Activated CD4-positive, alpha-beta T cell treated with anti-CD3 and anti-CD28 coated beads for 24 hours (primary cell): ENCODE results near the gene MTA1.

Experiments
- DNase-seq, 2 donors: peaks; one replicate each; pipeline ENCODE4 v3.0.0-alpha.2; 2020; ENCODE audit warnings: low read depth in 2 of 2

MTA1 gene

GRCh38 chr14:105460616-105461015 is 41.0 kb downstream of the MTA1 start:
- no peak for DNase-seq

GRCh38 chr14:105461903-105462302 is 42.3 kb downstream of the MTA1 start:
- DNase-seq: no peak

GRCh38 chr14:105464501-105464900 is 44.9 kb downstream of the MTA1 start:
- no peak for DNase-seq

GRCh38 chr14:105465209-105466031 is 45.8 kb downstream of the MTA1 start:
- DNase-seq: no peak

GRCh38 chr14:105466531-105467248 is 47.1 kb downstream of the MTA1 start:
- no peak for DNase-seq

- no peak for DNase-seq
These were observed 47.8 kb downstream of the MTA1 start for GRCh38 chr14:105467249-105467941.

DNA sequence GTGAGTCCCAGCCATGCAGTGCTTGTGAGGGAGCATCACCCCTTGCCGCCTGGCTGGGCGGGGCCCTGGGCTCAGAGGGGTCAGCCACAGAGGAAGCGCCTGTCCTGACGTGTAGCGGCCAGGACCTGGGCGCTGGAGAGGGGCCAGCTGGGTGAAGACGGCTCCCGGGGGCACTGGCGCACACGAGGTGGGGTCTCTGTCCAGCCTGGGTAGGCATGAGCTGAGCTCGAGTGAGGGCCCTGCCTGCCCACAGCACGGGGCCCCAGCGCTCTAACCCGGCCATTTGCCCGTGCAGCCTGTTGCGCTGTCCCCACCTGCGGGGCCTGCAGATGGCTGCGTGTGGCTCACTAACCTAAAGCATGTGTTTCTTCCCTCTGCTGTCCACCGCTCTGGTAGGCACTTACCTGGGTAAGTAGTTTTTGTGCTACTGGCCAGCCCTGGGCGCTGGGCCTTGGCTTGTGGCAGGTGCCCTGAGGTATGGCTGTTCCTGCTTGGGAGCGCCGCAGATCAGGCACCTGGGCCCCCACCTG is 48.4 kb downstream of the MTA1 start:
- DNase-seq: no peak

DNA sequence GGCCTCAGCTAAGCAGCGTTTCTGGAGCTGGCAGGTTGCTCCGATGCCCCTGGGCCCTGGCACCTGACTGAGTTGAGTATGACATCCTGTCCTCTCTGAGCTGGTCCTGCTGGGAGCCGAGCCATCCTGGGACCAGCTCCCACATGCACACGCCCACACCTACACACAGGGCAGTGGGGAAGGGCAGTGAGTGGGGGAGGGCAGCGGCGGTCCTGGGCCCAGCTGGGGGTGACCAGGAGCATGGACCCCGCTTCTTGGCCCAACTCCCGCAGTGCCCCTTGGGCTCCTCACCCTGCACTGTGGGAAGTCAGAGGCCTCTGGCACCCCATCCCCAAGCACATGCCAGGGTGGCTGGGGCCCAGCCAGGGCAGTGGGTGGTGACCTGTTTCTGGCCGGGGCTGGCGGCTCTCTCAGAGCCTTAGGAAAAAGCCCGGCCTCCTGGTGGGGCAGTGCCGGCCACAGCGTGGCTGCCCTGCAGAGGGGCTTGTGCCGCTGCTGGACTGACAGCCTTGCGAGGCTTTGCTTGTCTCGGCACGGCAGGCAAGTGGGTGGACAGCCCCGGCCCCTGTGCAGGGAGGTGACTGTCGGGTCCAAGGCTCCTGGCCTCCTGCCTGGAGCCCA is 49.1 kb downstream of the MTA1 start:
- DNase-seq: no peak

DNA sequence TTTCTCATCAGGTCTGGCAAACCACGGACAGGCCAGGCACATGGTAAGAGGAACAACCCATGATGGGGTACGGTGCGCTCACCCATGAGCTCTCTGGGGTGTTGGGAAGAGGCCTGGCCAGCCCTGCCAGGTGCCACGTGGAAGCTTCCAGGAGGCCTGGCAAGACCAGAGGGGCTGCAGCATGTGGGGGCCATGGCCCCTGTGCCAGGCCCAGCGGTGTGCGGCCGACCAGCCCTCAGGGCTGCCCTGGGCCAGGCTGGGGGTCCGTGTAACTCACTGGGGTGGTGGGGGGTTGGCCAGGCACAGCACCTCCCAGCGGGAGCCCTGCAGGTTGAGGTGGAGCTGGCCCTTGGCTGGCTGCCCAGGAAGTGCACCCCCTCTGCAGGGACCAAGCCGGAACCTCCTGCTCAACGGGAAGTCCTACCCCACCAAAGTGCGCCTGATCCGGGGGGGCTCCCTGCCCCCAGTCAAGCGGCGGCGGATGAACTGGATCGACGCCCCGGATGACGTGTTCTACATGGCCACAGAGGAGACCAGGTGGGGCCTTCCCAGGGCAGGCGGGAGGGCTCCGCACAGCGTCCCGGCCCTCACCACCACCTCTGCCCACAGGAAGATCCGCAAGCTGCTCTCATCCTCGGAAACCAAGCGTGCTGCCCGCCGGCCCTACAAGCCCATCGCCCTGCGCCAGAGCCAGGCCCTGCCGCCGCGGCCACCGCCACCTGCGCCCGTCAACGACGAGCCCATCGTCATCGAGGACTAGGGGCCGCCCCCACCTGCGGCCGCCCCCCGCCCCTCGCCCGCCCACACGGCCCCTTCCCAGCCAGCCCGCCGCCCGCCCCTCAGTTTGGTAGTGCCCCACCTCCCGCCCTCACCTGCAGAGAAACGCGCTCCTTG is 50.1 kb downstream of the MTA1 start:
- no peak for DNase-seq

GRCh38 chr14:105470350-105471296 is 51.0 kb downstream of the MTA1 start:
- no peak for DNase-seq

GRCh38 chr14:105471297-105471821 is 51.7 kb downstream of the MTA1 start:
- no peak for DNase-seq

DNA sequence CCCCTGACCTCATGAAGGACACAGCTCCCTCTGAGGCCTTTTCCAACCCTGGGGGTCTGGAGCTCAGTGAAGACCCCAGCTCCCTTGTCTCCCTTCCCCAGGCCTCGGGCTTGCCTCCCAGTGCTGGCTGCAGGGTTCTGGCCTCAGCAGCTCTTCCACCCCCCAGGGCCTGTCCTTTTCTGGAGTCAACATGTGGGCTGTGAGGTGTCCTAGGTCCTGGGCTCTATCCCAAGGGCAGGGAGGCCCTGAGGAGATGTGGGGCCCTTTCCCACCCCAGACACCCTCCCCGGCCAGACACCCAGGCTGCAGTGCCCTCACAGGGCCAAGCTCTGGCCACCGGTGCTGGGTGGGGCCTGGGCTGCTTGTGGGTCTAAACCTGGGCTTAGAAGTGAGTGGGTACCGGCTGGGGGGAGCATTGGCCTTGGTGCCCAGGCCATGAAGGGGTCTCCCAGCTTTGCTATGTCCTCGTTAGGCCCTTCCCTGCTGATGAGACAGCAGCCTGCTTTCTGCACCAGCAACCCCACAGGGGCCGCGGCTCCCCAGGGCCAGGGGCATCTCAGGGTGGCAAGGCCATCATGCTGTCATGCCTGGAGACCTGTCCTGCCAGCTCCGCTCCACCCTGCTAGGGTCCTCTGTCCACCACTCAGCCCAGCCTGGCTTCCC is 52.3 kb downstream of the MTA1 start:
- DNase-seq: no peak

DNA sequence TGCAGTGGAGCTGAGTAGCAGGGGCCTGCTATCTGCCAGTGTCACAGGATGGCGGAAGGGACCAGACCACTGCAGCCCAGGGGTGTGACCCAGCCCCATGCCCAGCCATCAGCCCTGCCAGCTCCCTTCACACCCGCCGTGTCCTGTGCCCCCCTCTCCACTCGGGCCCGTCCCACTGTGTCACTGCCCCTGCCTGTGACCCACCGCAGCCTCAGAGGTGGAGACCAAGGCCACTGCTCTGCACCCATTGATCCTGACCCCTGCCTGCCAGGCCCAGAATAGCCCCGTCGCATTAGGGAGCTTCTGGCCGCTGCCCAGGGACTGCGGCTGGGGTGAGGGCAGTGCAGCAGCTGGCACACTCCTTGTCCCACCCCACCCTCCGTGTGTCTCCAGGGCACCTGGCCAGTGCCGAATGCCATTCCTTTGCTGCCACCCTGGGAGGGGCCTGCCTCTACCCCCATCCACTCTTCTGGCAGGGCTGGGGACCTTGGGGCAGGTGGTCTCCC is 52.9 kb downstream of the MTA1 start:
- no peak for DNase-seq

- DNase-seq: no peak
These were observed 53.5 kb downstream of the MTA1 start for GRCh38 chr14:105473033-105473676.

- DNase-seq: peak; percentile 38 to 54
These were observed 54.3 kb downstream of the MTA1 start for GRCh38 chr14:105473677-105474482.

DNA sequence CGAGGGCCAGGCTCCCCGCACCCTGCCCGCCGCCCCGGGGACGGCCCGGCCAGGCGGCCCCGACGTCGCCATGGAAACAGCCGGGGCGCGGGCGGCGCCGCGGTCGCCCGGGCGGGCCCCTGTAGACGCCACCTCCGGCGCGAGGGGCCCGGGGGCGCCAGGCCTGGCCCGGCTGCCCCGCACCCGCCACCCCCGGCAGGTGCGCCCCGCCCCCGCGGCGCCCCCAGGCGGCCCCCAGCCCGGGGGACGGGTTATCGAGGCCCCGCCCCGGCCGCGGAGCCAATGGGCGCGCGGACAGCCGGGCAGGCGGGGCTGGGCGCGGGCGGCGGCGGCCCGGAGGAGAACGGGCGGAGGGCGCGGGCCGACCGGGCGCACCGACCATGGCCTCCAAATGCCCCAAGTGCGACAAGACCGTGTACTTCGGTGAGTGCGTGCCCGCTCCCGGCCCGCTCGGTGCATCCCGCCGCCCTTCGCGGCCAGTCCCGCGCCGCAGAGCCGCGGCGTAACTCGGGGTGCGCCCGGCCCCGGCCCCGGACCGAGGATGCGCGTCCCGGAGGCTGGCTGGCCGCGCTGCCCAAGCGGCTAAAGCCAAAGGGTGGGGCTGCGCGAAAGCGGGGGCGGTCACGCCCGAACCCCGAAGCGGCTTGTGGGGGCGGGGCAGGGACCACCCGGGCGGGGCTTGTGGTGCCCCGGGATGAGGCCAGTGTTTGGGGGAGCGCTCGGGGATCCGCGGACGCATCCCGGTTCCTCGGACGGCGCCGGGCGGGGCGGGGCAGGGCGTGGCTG is 55.0 kb downstream of the MTA1 start, which contains the start of gene CRIP2:
TSS of gene CRIP2 (plus strand) at position 339 of the 786 bp plus-strand sequence. CDS start at position 381, 42 bp downstream.
- DNase-seq: no peak
